GM12865 (cell line): ENCODE measurements around the gene RGS1.

Experiments
- DNase-seq: peaks from one replicate; pipeline ENCODE4 v3.0.0; 2010; ENCODE audit warnings: low read depth
- H3K4me3 ChIP-seq: 2 replicates; pipeline ENCODE4 v1.5.1; 2011; ENCODE audit warnings: mild to moderate bottlenecking, low read depth, low read length, control low read depth
- CTCF ChIP-seq: IDR thresholded peaks from 2 replicates; pipeline ENCODE4 v1.5.1; 2011; ENCODE audit warnings: low read length, control low read depth, low read depth, inconsistent platforms; ENCODE audit not compliant: insufficient read depth; ENCODE audit errors: missing control alignments

Gene RGS1

GRCh38 chr1:192555399-192555798 lies 20.2 kb upstream of the RGS1 start:
- no peak for DNase-seq
- TF ChIP-seq CTCF, result no peak
- no peak overlapping the region for H3K4me3 ChIP-seq

- no peak overlapping the region for H3K4me3 ChIP-seq
- no peak for DNase-seq
- no peak for TF ChIP-seq CTCF
These were observed 17.6 kb upstream of the RGS1 start for GRCh38 chr1:192557841-192558595.

GRCh38 chr1:192559115-192560006 lies 16.2 kb upstream of the RGS1 start:
- H3K4me3 ChIP-seq, result no peak overlapping the region
- no peak for TF ChIP-seq CTCF
- peak; percentile 81 for DNase-seq

- no peak for TF ChIP-seq CTCF
- H3K4me3 ChIP-seq, result no peak overlapping the region
- no peak for DNase-seq
These were observed 14.3 kb upstream of the RGS1 start for GRCh38 chr1:192561301-192561700.

GRCh38 chr1:192563129-192563528 lies 12.4 kb upstream of the RGS1 start:
- no peak for TF ChIP-seq CTCF
- no peak overlapping the region for H3K4me3 ChIP-seq
- no peak for DNase-seq

GRCh38 chr1:192564099-192564498 lies 11.5 kb upstream of the RGS1 start:
- TF ChIP-seq CTCF, result no peak
- no peak overlapping the region for H3K4me3 ChIP-seq
- DNase-seq, result no peak
